Measurements from ENCODE around the gene NUDT16L1. TPM values are rescaled to one million over a fixed set of nuclear protein-coding genes. Genes with fewer than 3 reads are reported as not detected.

Gene NUDT16L1
- total and polyA plus RNA-seq, 2 of the 8 experiments (the other 6 are each of a cell fraction or from before 2014, with no cell fraction given), result 34.8 to 77.3 TPM

GRCh38 chr16:4697848-4698291 is 4.5 kb downstream of the NUDT16L1 start (continued):
- TF ChIP-seq GABPA (IDR thresholded peaks at IDR 0.05; ENCODE audit: borderline replicate concordance, insufficient read depth, low read length) (no peak), TAF7 (optimal IDR thresholded peaks at IDR 0.05; ENCODE audit: borderline replicate concordance, low read depth, low read length) (no peak), YY1 (IDR thresholded peaks at IDR 0.05; ENCODE audit: low read depth, low read length) (no peak), BRCA1 (IDR thresholded peaks at IDR 0.05; ENCODE audit: low read depth, low read length) (no peak), POU5F1 (IDR thresholded peaks at IDR 0.05; ENCODE audit: low read depth, low read length) (no peak), RBBP5 (IDR thresholded peaks at IDR 0.05; ENCODE audit: borderline replicate concordance, low read depth, low read length) (no peak), CTBP2 (IDR thresholded peaks at IDR 0.05; ENCODE audit: borderline replicate concordance, insufficient read depth, insufficient read length, low read length) (no peak), RNF2 (IDR thresholded peaks at IDR 0.05; ENCODE audit: borderline replicate concordance, low read depth, low read length, missing control alignments, poor library complexity, severe bottlenecking) (no peak)

All from H1 (cell line).